Parathyroid adenoma (tissue), 2 donors: Measurements from ENCODE around the gene CCL23.

Source experiments
- H2AFZ ChIP-seq: fragments of 300-600 bp; sonication (generic); one replicate; pipeline ENCODE4 v1.7.0; 2017; ENCODE audit warnings: antibody characterized with exemption, mild to moderate bottlenecking
- H3K27ac ChIP-seq: fragments of 300-600 bp; sonication (generic); one replicate; pipeline ENCODE4 v1.7.0; 2017
- H3K27me3 ChIP-seq: fragments of 300-600 bp; sonication (generic); one replicate; pipeline ENCODE4 v1.7.0; 2017; ENCODE audit warnings: low read length; ENCODE audit not compliant: control insufficient read depth, insufficient read depth
- H3K36me3 ChIP-seq: fragments of 300-600 bp; sonication (generic); one replicate; pipeline ENCODE4 v1.7.0; 2017; ENCODE audit warnings: low read length; ENCODE audit not compliant: control insufficient read depth, insufficient read depth
- H3K4me1 ChIP-seq: fragments of 300-600 bp; sonication (generic); one replicate; pipeline ENCODE4 v1.7.0; 2017; ENCODE audit warnings: control low read depth
- H3K4me2 ChIP-seq: fragments of 300-600 bp; sonication (generic); one replicate; pipeline ENCODE4 v1.7.0; 2017; ENCODE audit warnings: low read length
- H3K4me3 ChIP-seq: fragments of 300-600 bp; sonication (generic); one replicate; pipeline ENCODE4 v1.7.0; 2017; ENCODE audit warnings: low read depth, low read length
- H3K79me2 ChIP-seq: fragments of 300-600 bp; sonication (generic); one replicate; pipeline ENCODE4 v1.7.0; 2017; ENCODE audit warnings: control low read depth
- H3K9ac ChIP-seq: fragments of 300-600 bp; sonication (generic); one replicate; pipeline ENCODE4 v1.7.0; 2017; ENCODE audit warnings: mild to moderate bottlenecking
- H3K9me3 ChIP-seq: fragments of 300-600 bp; sonication (generic); one replicate; pipeline ENCODE4 v1.7.0; 2017; ENCODE audit warnings: low read length; ENCODE audit not compliant: control insufficient read depth
- CTCF ChIP-seq: fragments of 300-600 bp; sonication (generic); IDR thresholded peaks from one replicate; pipeline ENCODE4 v1.7.0; 2017; ENCODE audit warnings: antibody characterized with exemption, mild to moderate bottlenecking
- donor health status: primary hyperparathyroidism.

CCL23 gene

GRCh38 chr17:36059406-36059805, 41.6 kb upstream of the CCL23 start:
- Histone ChIP-seq H3K4me1 (no peaks in the 10 kb centered on the region), H3K9me3 (no peaks in the 10 kb centered on the region), H2AFZ (no peak overlapping the region), H3K4me2 (no peak overlapping the region), H3K27me3 (no peaks in the 10 kb centered on the region), H3K4me3 (no peak overlapping the region), H3K79me2 (no peaks in the 10 kb centered on the region), H3K36me3 (no peaks in the 10 kb centered on the region), H3K27ac (no peak overlapping the region), H3K9ac (no peak overlapping the region)
- no peak for TF ChIP-seq CTCF

DNA sequence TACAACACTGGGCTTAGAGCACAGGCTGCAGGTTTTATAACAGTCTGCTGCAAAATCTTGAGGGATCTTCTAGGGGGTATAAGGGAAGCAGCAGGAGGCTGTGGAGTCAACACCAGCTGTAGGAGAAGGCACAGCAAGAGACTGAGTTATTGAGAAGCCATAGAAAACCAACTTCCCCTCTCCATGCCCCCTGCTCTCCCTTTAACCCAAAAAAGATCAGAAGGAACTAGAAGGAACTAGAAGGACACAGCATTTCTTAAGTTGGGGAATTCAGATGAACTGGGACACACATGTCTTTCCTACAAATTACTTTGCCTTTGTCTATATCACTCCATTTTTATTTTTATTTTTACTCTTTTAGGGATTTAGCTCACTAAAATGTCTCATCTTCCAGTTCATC, 40.1 kb upstream of the CCL23 start:
- no peak overlapping the region for H3K9ac ChIP-seq

DNA sequence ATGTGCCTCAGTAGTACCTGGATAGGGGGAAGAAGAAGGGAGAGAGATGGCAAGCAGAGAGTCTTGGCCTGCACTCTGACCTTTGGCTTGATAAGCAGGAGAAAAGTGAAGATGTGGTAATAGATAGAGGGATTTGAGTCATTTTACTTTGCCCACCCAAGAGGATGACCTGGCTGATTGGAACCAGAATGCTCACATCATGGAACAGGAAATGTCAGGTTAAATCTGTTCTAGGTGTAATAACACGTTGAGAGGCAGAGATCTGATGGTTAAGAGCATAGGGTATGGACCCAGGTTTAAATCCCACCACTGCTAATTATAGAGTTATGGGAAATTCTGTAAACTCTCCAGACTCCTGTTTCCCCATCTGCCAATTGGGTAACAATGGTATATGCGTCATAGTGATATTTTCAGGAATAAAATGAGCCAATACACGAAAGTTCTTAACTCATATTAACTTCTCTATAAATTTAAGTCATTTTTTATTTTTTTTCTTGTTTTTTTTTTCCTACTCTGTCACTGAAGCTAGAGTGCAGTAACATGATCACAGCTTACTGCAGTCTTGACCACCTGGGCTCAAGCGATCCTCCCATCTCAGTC, 38.2 kb upstream of the CCL23 start:
- Histone ChIP-seq H3K9ac (no peak overlapping the region), H3K4me1 (no peaks in the 10 kb centered on the region), H3K27ac (no peak overlapping the region), H3K79me2 (no peaks in the 10 kb centered on the region), H3K36me3 (no peaks in the 10 kb centered on the region), H3K4me2 (no peak overlapping the region), H3K4me3 (no peak overlapping the region), H3K27me3 (no peaks in the 10 kb centered on the region), H3K9me3 (no peaks in the 10 kb centered on the region), H2AFZ (no peak overlapping the region)
- TF ChIP-seq CTCF, result no peak

More for the DNA sequence above, 40.1 kb upstream of the CCL23 start:
- Histone ChIP-seq H3K4me2 (no peak overlapping the region), H3K4me3 (no peak overlapping the region), H3K36me3 (no peaks in the 10 kb centered on the region), H3K79me2 (no peaks in the 10 kb centered on the region), H3K4me1 (no peaks in the 10 kb centered on the region), H3K9me3 (no peaks in the 10 kb centered on the region), H3K27me3 (no peaks in the 10 kb centered on the region), H2AFZ (no peak overlapping the region), H3K27ac (no peak overlapping the region)
- TF ChIP-seq CTCF, result no peak

DNA sequence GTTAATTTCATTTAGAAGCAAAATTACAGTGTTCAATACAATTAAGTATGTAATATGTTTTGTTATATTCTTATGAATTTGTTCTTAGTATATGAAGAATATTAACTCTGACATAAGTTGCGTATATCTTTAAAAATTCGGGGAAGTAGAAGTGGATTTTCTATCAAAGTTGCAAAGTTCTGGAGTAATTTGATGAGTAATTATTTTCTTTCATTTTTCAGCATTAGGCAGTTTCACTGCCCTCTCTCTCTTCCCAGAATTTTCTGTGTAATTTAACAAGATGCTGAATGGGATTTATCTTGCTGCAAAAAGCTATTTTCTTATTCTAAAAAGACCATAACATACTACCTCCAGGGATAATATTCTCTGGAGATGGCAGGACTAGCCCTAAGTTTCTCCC, 37.4 kb upstream of the CCL23 start:
- Histone ChIP-seq H3K9me3 (no peaks in the 10 kb centered on the region), H2AFZ (no peak overlapping the region), H3K36me3 (no peaks in the 10 kb centered on the region), H3K27me3 (no peaks in the 10 kb centered on the region), H3K9ac (no peak overlapping the region), H3K27ac (no peak overlapping the region), H3K79me2 (no peaks in the 10 kb centered on the region), H3K4me3 (no peak overlapping the region), H3K4me2 (no peak overlapping the region), H3K4me1 (no peaks in the 10 kb centered on the region)
- TF ChIP-seq CTCF, result no peak

GRCh38 chr17:36049643-36050042, 31.9 kb upstream of the CCL23 start:
- no peak for TF ChIP-seq CTCF
- H3K4me2 ChIP-seq, result no peak overlapping the region
- H3K9me3 ChIP-seq, result no peaks in the 10 kb centered on the region
- no peak overlapping the region for H3K9ac ChIP-seq
- no peak overlapping the region for H3K4me3 ChIP-seq
- H3K27me3 ChIP-seq, result no peaks in the 10 kb centered on the region
- no peak overlapping the region for H2AFZ ChIP-seq
- H3K4me1 ChIP-seq, result no peaks in the 10 kb centered on the region
- H3K27ac ChIP-seq, result no peak overlapping the region
- no peaks in the 10 kb centered on the region for H3K79me2 ChIP-seq
- H3K36me3 ChIP-seq, result no peaks in the 10 kb centered on the region
